ENCODE measurements around the gene THBS1.

Gene THBS1

GRCh38 chr15:39551476-39551875 lies 29.4 kb upstream of the THBS1 start:
- H3K4me1 ChIP-seq (ENCODE audit: control insufficient read depth, insufficient read depth, low read length), result peaks cover 18% of the 10 kb centered on the region

DNA sequence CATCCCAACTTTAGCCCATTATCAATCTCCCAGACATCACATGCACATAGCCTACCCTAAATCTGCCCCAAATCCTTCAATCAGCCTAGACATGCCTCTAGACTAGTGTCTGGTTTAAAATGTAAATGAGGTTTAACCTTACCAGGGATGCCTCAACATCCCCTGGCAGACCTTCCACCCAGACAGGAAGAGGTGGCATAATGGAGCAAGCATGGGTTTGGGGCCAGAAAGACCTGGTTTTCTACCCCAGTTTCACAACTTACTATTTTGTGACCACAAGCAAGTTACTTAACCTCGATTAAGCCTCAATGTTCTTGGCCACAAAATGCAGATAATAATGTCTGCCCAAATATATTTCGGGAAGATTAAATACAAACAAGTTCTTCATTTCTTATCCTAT lies 28.3 kb upstream of the THBS1 start:
- H3K9me3 ChIP-seq (ENCODE audit: control insufficient read depth, low read length), result no peaks in the 10 kb centered on the region
- H3K9ac ChIP-seq (ENCODE audit: low read length), result no peak overlapping the region
- DNase-seq (ENCODE audit: low read depth), result no peak
- H3K4me3 ChIP-seq (ENCODE audit: low read length), result no peak overlapping the region
- H3K36me3 ChIP-seq (ENCODE audit: control insufficient read depth, insufficient read depth, low read length, severe bottlenecking), result no peaks in the 10 kb centered on the region
- peaks cover 18% of the 10 kb centered on the region for H3K4me1 ChIP-seq (ENCODE audit: control insufficient read depth, insufficient read depth, low read length)
- no peaks in the 10 kb centered on the region for H3K27me3 ChIP-seq (replicated peaks; ENCODE audit: control insufficient read depth, insufficient read depth, low read length)

More at GRCh38 chr15:39551476-39551875, 29.4 kb upstream of the THBS1 start:
- H3K9ac ChIP-seq (ENCODE audit: low read length), result no peak overlapping the region
- no peak for DNase-seq (ENCODE audit: low read depth)
- H3K9me3 ChIP-seq (ENCODE audit: control insufficient read depth, low read length), result no peaks in the 10 kb centered on the region
- no peaks in the 10 kb centered on the region for H3K36me3 ChIP-seq (ENCODE audit: control insufficient read depth, insufficient read depth, low read length, severe bottlenecking)
- no peak overlapping the region for H3K4me3 ChIP-seq (ENCODE audit: low read length)
- no peaks in the 10 kb centered on the region for H3K27me3 ChIP-seq (replicated peaks; ENCODE audit: control insufficient read depth, insufficient read depth, low read length)

DNA sequence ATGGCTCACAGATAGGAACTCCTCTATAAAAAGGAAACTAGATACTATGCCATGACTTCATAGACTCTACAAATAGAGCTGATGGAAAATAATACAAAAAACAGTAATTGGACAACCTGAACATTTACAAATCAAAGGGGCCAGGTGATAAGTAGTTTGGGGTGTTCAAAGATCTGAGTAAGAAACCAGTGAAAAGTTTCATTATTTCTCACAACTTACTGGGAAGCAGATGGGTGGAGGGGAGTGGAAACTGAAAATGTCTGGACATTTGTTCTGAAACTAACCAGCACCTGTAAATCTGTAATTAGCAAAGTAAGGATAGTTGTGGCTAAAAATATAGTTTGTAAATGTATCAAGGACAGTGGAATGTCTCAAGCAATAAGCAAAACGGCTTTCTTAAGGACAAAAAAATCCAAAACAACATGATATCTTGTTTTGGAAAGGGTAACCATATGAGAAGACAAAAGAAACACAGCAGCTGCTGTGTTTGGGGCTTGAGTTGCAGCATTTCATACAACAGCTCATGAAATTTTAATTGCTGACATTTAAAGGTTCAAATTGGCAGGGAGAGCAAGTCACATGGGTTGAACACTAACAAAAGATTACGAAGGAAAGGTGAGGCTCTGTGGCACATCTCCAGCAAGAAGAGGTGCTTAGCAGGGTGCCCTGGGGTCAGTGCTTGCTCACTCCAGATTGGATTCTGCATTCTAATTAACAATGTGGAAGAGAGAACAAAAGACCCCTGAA lies 26.8 kb upstream of the THBS1 start:
- Histone ChIP-seq H3K4me1 (ENCODE audit: control insufficient read depth, insufficient read depth, low read length) (peaks cover 18% of the 10 kb centered on the region), H3K4me3 (ENCODE audit: low read length) (no peak overlapping the region), H3K27me3 (replicated peaks; ENCODE audit: control insufficient read depth, insufficient read depth, low read length) (no peaks in the 10 kb centered on the region), H3K36me3 (ENCODE audit: control insufficient read depth, insufficient read depth, low read length, severe bottlenecking) (no peaks in the 10 kb centered on the region), H3K9me3 (ENCODE audit: control insufficient read depth, low read length) (no peaks in the 10 kb centered on the region), H3K9ac (ENCODE audit: low read length) (no peak overlapping the region)
- no peak for DNase-seq (ENCODE audit: low read depth)

- no peak overlapping the region for H3K9ac ChIP-seq (ENCODE audit: low read length)
- peaks cover 18% of the 10 kb centered on the region for H3K4me1 ChIP-seq (ENCODE audit: control insufficient read depth, insufficient read depth, low read length)
- H3K27me3 ChIP-seq (replicated peaks; ENCODE audit: control insufficient read depth, insufficient read depth, low read length), result no peaks in the 10 kb centered on the region
- no peak for DNase-seq (ENCODE audit: low read depth)
- H3K36me3 ChIP-seq (ENCODE audit: control insufficient read depth, insufficient read depth, low read length, severe bottlenecking), result no peaks in the 10 kb centered on the region
- H3K4me3 ChIP-seq (ENCODE audit: low read length), result no peak overlapping the region
- H3K9me3 ChIP-seq (ENCODE audit: control insufficient read depth, low read length), result no peaks in the 10 kb centered on the region
These were observed 26.0 kb upstream of the THBS1 start for GRCh38 chr15:39554746-39555387.

DNA sequence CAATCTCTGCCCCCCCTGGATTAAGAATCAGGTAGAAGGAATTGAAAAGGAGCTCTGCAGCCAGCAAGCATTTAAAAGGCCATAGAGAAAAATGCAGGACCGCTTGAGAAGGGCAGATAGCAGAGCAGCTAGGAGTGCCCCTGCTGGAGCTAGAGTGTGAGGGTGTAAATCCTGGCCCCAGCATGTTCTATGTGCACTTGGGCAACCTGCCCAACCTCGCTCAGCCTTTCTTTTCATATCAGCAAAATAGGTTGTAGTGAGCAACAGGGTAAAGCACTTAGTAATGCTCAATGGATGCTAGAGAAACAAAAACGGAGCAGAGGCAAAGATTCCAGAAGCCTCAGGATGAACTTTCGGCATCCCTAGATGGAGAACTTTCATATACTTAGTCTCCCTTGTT lies 25.0 kb upstream of the THBS1 start:
- Histone ChIP-seq H3K9ac (ENCODE audit: low read length) (no peak overlapping the region), H3K27me3 (replicated peaks; ENCODE audit: control insufficient read depth, insufficient read depth, low read length) (no peaks in the 10 kb centered on the region), H3K36me3 (ENCODE audit: control insufficient read depth, insufficient read depth, low read length, severe bottlenecking) (no peaks in the 10 kb centered on the region), H3K4me1 (ENCODE audit: control insufficient read depth, insufficient read depth, low read length) (peaks cover 15% of the 10 kb centered on the region), H3K9me3 (ENCODE audit: control insufficient read depth, low read length) (no peaks in the 10 kb centered on the region), H3K4me3 (ENCODE audit: low read length) (no peak overlapping the region)
- DNase-seq (ENCODE audit: low read depth), result no peak

DNA sequence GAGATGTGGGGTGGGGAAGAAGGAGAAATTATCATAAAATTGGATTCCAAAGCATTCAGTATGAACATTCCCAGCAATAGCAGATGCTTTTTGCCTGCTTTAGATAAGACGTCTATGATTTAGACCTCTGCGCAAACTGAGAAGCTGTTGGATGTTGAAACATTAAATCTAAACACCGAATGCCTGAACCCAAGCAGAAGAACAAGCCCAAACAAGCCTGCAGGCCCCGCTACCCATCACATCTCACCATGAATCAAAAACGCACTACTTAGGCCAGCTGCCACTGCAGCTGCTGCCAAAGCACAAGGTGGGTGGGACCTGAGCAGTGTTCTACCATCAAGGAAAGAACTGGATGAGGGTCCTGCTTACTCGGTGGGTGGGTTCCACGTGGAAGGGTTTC lies 24.4 kb upstream of the THBS1 start:
- Histone ChIP-seq H3K36me3 (ENCODE audit: control insufficient read depth, insufficient read depth, low read length, severe bottlenecking) (no peaks in the 10 kb centered on the region), H3K9ac (ENCODE audit: low read length) (no peak overlapping the region), H3K27me3 (replicated peaks; ENCODE audit: control insufficient read depth, insufficient read depth, low read length) (no peaks in the 10 kb centered on the region), H3K9me3 (ENCODE audit: control insufficient read depth, low read length) (no peaks in the 10 kb centered on the region), H3K4me3 (ENCODE audit: low read length) (no peak overlapping the region), H3K4me1 (ENCODE audit: control insufficient read depth, insufficient read depth, low read length) (peaks cover 15% of the 10 kb centered on the region)
- DNase-seq (ENCODE audit: low read depth), result no peak

DNA sequence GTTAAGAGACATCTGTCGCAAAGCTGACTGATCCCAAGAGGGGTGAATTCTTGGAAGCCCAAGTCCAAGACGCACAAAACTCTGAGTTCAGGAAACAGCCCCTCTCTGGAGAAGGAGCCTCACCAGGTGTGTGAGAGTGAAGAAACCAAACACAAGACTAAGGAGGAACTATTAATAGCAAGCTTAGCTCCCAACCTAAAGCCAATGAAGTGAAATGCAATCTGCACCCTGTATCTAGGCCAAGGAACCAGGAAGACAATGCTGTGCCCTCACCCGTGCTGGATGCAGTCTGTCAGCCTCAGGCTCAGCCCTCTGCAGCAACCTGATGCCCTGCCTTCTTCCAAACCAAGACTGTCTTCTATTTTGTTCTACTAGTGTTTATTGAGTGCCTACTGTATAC lies 22.5 kb upstream of the THBS1 start:
- H3K4me3 ChIP-seq (ENCODE audit: low read length), result no peak overlapping the region
- DNase-seq (ENCODE audit: low read depth), result no peak
- H3K4me1 ChIP-seq (ENCODE audit: control insufficient read depth, insufficient read depth, low read length), result peaks cover 2% of the 10 kb centered on the region
- no peaks in the 10 kb centered on the region for H3K36me3 ChIP-seq (ENCODE audit: control insufficient read depth, insufficient read depth, low read length, severe bottlenecking)
- H3K9me3 ChIP-seq (ENCODE audit: control insufficient read depth, low read length), result no peaks in the 10 kb centered on the region
- no peaks in the 10 kb centered on the region for H3K27me3 ChIP-seq (replicated peaks; ENCODE audit: control insufficient read depth, insufficient read depth, low read length)
- no peak overlapping the region for H3K9ac ChIP-seq (ENCODE audit: low read length)

GRCh38 chr15:39564972-39565665 lies 15.8 kb upstream of the THBS1 start:
- H3K4me3 ChIP-seq (ENCODE audit: low read length), result no peak overlapping the region
- H3K9me3 ChIP-seq (ENCODE audit: control insufficient read depth, low read length), result no peaks in the 10 kb centered on the region
- DNase-seq (ENCODE audit: low read depth), result no peak

GRCh38 chr15:39565851-39566250 lies 15.0 kb upstream of the THBS1 start:
- Histone ChIP-seq H3K27me3 (replicated peaks; ENCODE audit: control insufficient read depth, insufficient read depth, low read length) (no peaks in the 10 kb centered on the region), H3K9ac (ENCODE audit: low read length) (no peak overlapping the region), H3K4me3 (ENCODE audit: low read length) (no peak overlapping the region), H3K4me1 (ENCODE audit: control insufficient read depth, insufficient read depth, low read length) (peaks cover 10% of the 10 kb centered on the region), H3K9me3 (ENCODE audit: control insufficient read depth, low read length) (no peaks in the 10 kb centered on the region), H3K36me3 (ENCODE audit: control insufficient read depth, insufficient read depth, low read length, severe bottlenecking) (no peaks in the 10 kb centered on the region)
- no peak for DNase-seq (ENCODE audit: low read depth)

More at GRCh38 chr15:39564972-39565665, 15.8 kb upstream of the THBS1 start:
- Histone ChIP-seq H3K36me3 (ENCODE audit: control insufficient read depth, insufficient read depth, low read length, severe bottlenecking) (no peaks in the 10 kb centered on the region), H3K27me3 (replicated peaks; ENCODE audit: control insufficient read depth, insufficient read depth, low read length) (no peaks in the 10 kb centered on the region), H3K9ac (ENCODE audit: low read length) (no peak overlapping the region), H3K4me1 (ENCODE audit: control insufficient read depth, insufficient read depth, low read length) (peaks cover 10% of the 10 kb centered on the region)

GRCh38 chr15:39573287-39573686 lies 7.6 kb upstream of the THBS1 start:
- peak overlapping the region; percentile 30 for H3K4me3 ChIP-seq (ENCODE audit: low read length)
- H3K4me1 ChIP-seq (ENCODE audit: control insufficient read depth, insufficient read depth, low read length), result peaks cover 28% of the 10 kb centered on the region
- DNase-seq (ENCODE audit: low read depth), result no peak
- no peaks in the 10 kb centered on the region for H3K36me3 ChIP-seq (ENCODE audit: control insufficient read depth, insufficient read depth, low read length, severe bottlenecking)
- no peaks in the 10 kb centered on the region for H3K9me3 ChIP-seq (ENCODE audit: control insufficient read depth, low read length)
- H3K9ac ChIP-seq (ENCODE audit: low read length), result no peak overlapping the region
- no peaks in the 10 kb centered on the region for H3K27me3 ChIP-seq (replicated peaks; ENCODE audit: control insufficient read depth, insufficient read depth, low read length)

- Histone ChIP-seq H3K4me3 (ENCODE audit: low read length) (peak overlapping the region; percentile 30), H3K4me1 (ENCODE audit: control insufficient read depth, insufficient read depth, low read length) (peaks cover 32% of the 10 kb centered on the region), H3K9ac (ENCODE audit: low read length) (no peak overlapping the region), H3K27me3 (replicated peaks; ENCODE audit: control insufficient read depth, insufficient read depth, low read length) (no peaks in the 10 kb centered on the region), H3K9me3 (ENCODE audit: control insufficient read depth, low read length) (no peaks in the 10 kb centered on the region), H3K36me3 (ENCODE audit: control insufficient read depth, insufficient read depth, low read length, severe bottlenecking) (no peaks in the 10 kb centered on the region)
- DNase-seq (ENCODE audit: low read depth), result peak; percentile 23
These were observed 7.0 kb upstream of the THBS1 start for GRCh38 chr15:39573844-39574243.
